ENCODE measurements around the gene IGF1R.

- TF ChIP-seq CTCF (conservative IDR thresholded peaks at IDR 0.05) (no peak), EZH2 (IDR thresholded peaks at IDR 0.05; ENCODE audit: low read depth) (no peak)
Observed at GRCh38 chr15:98713585-98714001, 65.3 kb downstream of the IGF1R start.
